ENCODE measurements around the gene PPP4R4.
A peak's percentile ranks its signal among the peaks of the same experiment; 100 is the strongest.

Gene PPP4R4

DNA sequence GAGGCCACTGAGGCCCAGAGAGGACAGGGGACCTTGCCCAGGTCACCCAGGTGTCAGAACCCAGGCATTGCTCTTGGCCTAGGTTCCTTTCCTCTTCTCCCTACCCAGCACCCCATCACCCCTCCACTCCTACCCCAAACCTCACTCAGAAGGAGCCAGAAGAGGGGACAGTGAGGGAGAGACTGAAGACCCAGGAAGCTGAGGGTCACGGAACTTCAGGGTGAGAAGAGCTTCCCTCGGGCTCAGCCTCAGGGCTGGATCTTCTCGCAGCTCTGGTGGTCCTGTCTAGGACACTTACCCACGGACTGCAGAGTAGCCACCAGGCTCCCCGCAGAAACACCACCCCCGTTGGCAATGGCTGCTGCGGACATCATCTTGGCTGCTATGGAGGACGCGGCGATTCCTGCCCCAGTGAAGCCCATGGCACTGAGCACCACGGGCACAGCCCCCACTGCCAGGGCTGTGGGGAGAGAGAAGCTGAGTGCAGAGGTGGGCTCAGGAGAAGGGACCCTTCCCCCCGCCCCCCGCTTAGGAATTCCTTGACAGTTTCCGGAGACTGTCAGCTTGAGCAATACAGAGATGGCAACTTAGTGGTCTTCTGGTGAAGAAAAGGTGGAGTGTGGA is 45.8 kb upstream of the PPP4R4 start:
- peak overlapping the region; percentile 68 for H3K4me3 ChIP-seq (ENCODE audit: low read depth, low read length)
- TF ChIP-seq, protein P1, sequence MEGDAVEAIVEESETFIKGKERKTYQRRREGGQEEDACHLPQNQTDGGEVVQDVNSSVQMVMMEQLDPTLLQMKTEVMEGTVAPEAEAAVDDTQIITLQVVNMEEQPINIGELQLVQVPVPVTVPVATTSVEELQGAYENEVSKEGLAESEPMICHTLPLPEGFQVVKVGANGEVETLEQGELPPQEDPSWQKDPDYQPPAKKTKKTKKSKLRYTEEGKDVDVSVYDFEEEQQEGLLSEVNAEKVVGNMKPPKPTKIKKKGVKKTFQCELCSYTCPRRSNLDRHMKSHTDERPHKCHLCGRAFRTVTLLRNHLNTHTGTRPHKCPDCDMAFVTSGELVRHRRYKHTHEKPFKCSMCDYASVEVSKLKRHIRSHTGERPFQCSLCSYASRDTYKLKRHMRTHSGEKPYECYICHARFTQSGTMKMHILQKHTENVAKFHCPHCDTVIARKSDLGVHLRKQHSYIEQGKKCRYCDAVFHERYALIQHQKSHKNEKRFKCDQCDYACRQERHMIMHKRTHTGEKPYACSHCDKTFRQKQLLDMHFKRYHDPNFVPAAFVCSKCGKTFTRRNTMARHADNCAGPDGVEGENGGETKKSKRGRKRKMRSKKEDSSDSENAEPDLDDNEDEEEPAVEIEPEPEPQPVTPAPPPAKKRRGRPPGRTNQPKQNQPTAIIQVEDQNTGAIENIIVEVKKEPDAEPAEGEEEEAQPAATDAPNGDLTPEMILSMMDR (IDR thresholded peaks at IDR 0.05; ENCODE audit: borderline replicate concordance, insufficient read depth, low read depth, low read length): no peak

- H3K4me3 ChIP-seq (ENCODE audit: low read depth, low read length): peak within 1 kb of the TSS; percentile 68
- TF ChIP-seq, protein P1 (IDR thresholded peaks at IDR 0.05; ENCODE audit: borderline replicate concordance, insufficient read depth, low read depth, low read length): peak; percentile 57
Measured at GRCh38 chr14:94129111-94129757, 44.9 kb upstream of the PPP4R4 start, which contains the start of gene IFI27L2. Gene IFI27L2, minus strand, starts transcription at chr14:94129604. Its CDS starts 40 bp downstream, at chr14:94129564.

- TF ChIP-seq, protein P1 (IDR thresholded peaks at IDR 0.05; ENCODE audit: borderline replicate concordance, insufficient read depth, low read depth, low read length): no peak
- H3K4me3 ChIP-seq (ENCODE audit: low read depth, low read length): peak overlapping the region; percentile 68
Measured at GRCh38 chr14:94129758-94130414, 44.2 kb upstream of the PPP4R4 start.

DNA sequence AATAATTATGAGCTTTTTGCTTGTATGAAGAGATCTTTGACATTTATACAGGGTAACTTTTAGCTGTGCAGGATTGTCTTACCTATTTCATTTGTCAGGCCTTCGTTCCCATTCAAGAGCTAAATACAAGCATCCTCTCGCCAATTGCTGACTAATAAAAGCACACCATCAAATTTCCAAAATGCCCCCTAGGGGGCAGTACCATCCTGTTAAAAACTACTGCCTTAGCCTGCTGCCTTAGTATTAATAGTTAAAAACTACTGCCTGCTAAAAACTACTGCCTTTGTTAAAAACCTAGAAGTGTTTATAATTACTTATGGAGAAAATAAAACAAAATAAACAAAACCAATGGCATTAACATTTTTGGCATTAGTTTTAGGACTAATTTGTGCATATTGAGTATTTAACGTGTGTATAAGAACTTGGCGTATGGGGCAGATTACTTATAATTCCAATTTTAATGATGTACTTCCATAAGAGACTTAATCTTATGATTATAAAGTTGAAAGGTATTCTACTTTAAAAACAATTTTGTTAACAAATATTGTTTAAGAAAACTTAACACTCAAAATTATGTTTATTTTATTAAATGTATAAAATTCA is 41.7 kb upstream of the PPP4R4 start:
- no peak overlapping the region for H3K4me3 ChIP-seq (ENCODE audit: low read depth, low read length)
- TF ChIP-seq, protein P1 (IDR thresholded peaks at IDR 0.05; ENCODE audit: borderline replicate concordance, insufficient read depth, low read depth, low read length): peak; percentile 48; the same call in 1 of the 2 replicates

DNA sequence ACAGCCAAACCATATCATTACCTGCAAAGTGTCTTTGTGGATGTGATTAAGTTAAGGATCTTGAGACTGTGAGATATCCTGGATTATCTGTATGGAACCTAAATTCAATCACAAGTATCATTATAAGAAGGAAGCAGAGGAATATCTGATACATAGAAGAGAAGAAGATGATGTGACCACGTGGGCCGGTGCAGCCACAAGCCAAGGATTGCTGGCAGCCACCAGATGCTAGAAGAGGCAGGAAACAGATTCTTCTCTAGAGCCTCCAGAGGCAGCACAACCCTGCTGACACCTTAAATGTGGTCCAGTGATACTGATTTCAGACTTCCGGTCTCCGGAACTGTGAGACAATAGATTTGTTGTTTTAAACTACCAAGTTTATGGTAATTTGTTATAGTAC is 38.6 kb upstream of the PPP4R4 start:
- H3K4me3 ChIP-seq (ENCODE audit: low read depth, low read length): no peak overlapping the region
- TF ChIP-seq, protein P1 (IDR thresholded peaks at IDR 0.05; ENCODE audit: borderline replicate concordance, insufficient read depth, low read depth, low read length): no peak

DNA sequence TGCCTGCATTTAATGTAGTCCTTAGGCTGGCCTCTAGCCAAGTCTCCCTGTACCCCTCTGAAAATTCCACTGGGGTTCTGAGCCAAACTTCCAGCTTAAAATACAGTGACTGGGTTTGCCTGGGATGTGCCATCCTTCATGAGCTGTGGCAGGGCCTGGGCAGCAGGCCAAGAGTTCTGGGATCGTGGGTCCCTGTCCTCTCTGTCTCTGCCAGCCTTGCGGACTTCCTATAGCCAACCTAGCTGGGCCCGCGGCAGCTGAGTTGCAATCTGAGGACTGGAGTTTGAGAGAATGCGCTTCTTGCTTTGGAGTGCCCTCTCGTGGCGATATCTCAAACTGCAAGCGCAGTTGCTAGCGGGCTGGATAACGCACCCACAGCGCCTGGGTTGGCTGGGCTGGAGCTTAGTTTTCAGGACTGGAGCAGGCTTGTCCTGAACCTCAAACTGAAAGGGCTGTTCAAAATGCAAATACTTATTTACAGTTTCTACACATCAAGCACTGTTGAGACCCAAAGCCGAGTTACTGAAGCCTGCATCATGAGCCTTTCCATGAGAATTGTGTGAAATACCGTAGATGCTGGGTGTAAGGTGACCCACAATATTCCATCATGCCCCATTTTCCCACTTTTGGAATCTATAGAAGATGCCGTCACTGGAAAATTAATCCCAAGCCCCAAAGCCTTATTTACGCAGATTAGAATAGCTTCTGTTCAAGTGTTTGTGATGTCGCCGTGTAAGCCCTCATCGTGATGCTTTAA is 37.4 kb upstream of the PPP4R4 start:
- no peak overlapping the region for H3K4me3 ChIP-seq (ENCODE audit: low read depth, low read length)
- TF ChIP-seq, protein P1 (IDR thresholded peaks at IDR 0.05; ENCODE audit: borderline replicate concordance, insufficient read depth, low read depth, low read length): peak; percentile 92

Measured in GM12875 (cell line).